SK-N-SH treated with all-trans-retinoic acid at 6 μM for 48 hours (cell line): ENCODE data around the gene TFCP2.

Experiments used
- BACH2 ChIP-seq: fragments of 250-450 bp; sonication (Bioruptor Pico); IDR thresholded peaks from 2 replicates; pipeline ENCODE4 v1.9.0; 2021; ENCODE audit warnings: mild to moderate bottlenecking, borderline replicate concordance
- CREB5 ChIP-seq: fragments of 250-450 bp; sonication (Bioruptor Pico); IDR thresholded peaks from 2 replicates; pipeline ENCODE4 v1.5.1; 2020; ENCODE audit warnings: low read depth, mild to moderate bottlenecking, moderate library complexity
- CSRNP3 ChIP-seq: fragments of 250-450 bp; sonication (Bioruptor Pico); IDR thresholded peaks from 2 replicates; pipeline ENCODE4 v1.5.1; 2021; ENCODE audit warnings: mild to moderate bottlenecking, moderate library complexity
- ESRRG ChIP-seq: fragments of 250-450 bp; sonication (Bioruptor Pico); IDR thresholded peaks from 2 replicates; pipeline ENCODE4 v1.6.1; 2021; ENCODE audit warnings: mild to moderate bottlenecking
- PPARA ChIP-seq: fragments of 250-450 bp; sonication (Bioruptor Pico); IDR thresholded peaks from 2 replicates; pipeline ENCODE4 v1.5.0; 2020; ENCODE audit warnings: mild to moderate bottlenecking, borderline replicate concordance
- ZC3H10 ChIP-seq: fragments of 250-450 bp; sonication (Bioruptor Pico); IDR thresholded peaks from 2 replicates; pipeline ENCODE4 v1.5.1; 2021; ENCODE audit warnings: mild to moderate bottlenecking, moderate library complexity
- ZFP3 ChIP-seq: fragments of 250-450 bp; sonication (Bioruptor Pico); IDR thresholded peaks from 2 replicates; pipeline ENCODE4 v1.5.0; 2020; ENCODE audit warnings: mild to moderate bottlenecking, moderate library complexity
- ZNF70 ChIP-seq: fragments of 450-650 bp; formaldehyde crosslinking; IDR thresholded peaks from 2 replicates; pipeline ENCODE4 v1.5.0; 2020; ENCODE audit warnings: mild to moderate bottlenecking, moderate library complexity
- TF ChIP-seq, protein P1 (sequence below): fragments of 250-450 bp; sonication (Bioruptor Pico); IDR thresholded peaks from 2 replicates; pipeline ENCODE4 v1.8.0; 2021; ENCODE audit warnings: low read depth, mild to moderate bottlenecking, moderate library complexity, borderline replicate concordance

GRCh38 chr12:51187370-51187987 is 14.5 kb upstream of the TFCP2 start:
- TF ChIP-seq ZC3H10 (CRISPR knock-in tag), result no peak
- no peak for TF ChIP-seq BACH2 (CRISPR knock-in tag)
- TF ChIP-seq CREB5 (CRISPR knock-in tag), result no peak
- no peak for TF ChIP-seq PPARA (CRISPR knock-in tag)
- no peak for TF ChIP-seq ESRRG (CRISPR knock-in tag)
- TF ChIP-seq, protein P1, sequence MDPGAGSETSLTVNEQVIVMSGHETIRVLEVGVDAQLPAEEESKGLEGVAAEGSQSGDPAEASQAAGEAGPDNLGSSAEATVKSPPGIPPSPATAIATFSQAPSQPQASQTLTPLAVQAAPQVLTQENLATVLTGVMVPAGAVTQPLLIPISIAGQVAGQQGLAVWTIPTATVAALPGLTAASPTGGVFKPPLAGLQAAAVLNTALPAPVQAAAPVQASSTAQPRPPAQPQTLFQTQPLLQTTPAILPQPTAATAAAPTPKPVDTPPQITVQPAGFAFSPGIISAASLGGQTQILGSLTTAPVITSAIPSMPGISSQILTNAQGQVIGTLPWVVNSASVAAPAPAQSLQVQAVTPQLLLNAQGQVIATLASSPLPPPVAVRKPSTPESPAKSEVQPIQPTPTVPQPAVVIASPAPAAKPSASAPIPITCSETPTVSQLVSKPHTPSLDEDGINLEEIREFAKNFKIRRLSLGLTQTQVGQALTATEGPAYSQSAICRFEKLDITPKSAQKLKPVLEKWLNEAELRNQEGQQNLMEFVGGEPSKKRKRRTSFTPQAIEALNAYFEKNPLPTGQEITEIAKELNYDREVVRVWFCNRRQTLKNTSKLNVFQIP, result no peak
- TF ChIP-seq ZNF70, result no peak
- no peak for TF ChIP-seq ZFP3 (CRISPR knock-in tag)
- no peak for TF ChIP-seq CSRNP3
